GM12878 (cell line): ENCODE results near the gene C15orf61. TPM values are rescaled to one million over a fixed set of nuclear protein-coding genes. Genes with fewer than 3 reads are reported as not detected.

Source experiments
- ATAC-seq: fragments of 200-7000 bp; cut with Tn5 transposase; 3 replicates; pipeline ENCODE4 v1.9.1; 2020; ENCODE audit warnings: mild to moderate bottlenecking, moderate library complexity
- BruUV-seq: library from RNA; stranded (reverse); fragments of 400-500 nt; replicated peaks from 2 replicates; lab custom pipeline; 2021; lab: Mats Ljungman, UMichigan
- CTCF ChIA-PET: fragments of 300-600 bp; sonication (Branson Sonifier 250); formaldehyde crosslinking; extraction: SDS; loops from one replicate; lab custom pipeline; 2021; ENCODE audit warnings: inconsistent platforms; lab: Yijun Ruan, JAX
- POLR2A ChIA-PET: fragments of 350-600 bp; formaldehyde crosslinking; extraction: SDS; loops from one replicate; lab custom pipeline; 2021; ENCODE audit warnings: inconsistent platforms; lab: Charles Lee
- RAD21 ChIA-PET: fragments of 300-600 bp; sonication (Branson Sonifier 250); formaldehyde crosslinking; loops from one replicate; lab custom pipeline; 2023; ENCODE audit warnings: antibody characterized with exemption; ENCODE audit not compliant: unreplicated experiment; lab: Charles Lee
- SMC1A ChIA-PET: fragments of 300-600 bp; sonication (Branson Sonifier 250); formaldehyde crosslinking; loops from one replicate; lab custom pipeline; 2023; ENCODE audit not compliant: unreplicated experiment, uncharacterized antibody; lab: Charles Lee
- DNase-seq: peaks from one replicate; pipeline ENCODE4 v3.0.0-alpha.2; 2011; ENCODE audit warnings: low read depth, low spot score
- FAIRE-seq: peaks from 3 replicates; lab custom pipeline; 2011; peaks lifted over from hg19 to GRCh38; lab: Jason Lieb, UNC
- H2AFZ ChIP-seq: 2 replicates; pipeline ENCODE4 v1.6.0; 2011; ENCODE audit warnings: low read depth, low read length, control low read depth; ENCODE audit not compliant: control insufficient read depth
- H3K27ac ChIP-seq: 2 replicates; pipeline ENCODE4 v1.5.1; 2011; ENCODE audit warnings: control low read depth; ENCODE audit not compliant: control insufficient read depth, insufficient read depth
- H3K27me3 ChIP-seq, 2 experiments: replicated peaks in 1 of 2; 2 replicates each; pipeline versions ENCODE4 v1.6.0 to v1.6.1; 2011; ENCODE audit warnings: low read length in 1 of 2; ENCODE audit not compliant: control insufficient read depth in 2 of 2, insufficient read depth in 2 of 2
- H3K36me3 ChIP-seq, 2 experiments: 2 replicates each; pipeline ENCODE4 v1.5.1; 2011; ENCODE audit warnings: low read length in 1 of 2; ENCODE audit not compliant: control insufficient read depth in 2 of 2, insufficient read depth in 2 of 2
- H3K4me1 ChIP-seq: 2 replicates; pipeline ENCODE4 v1.6.1; 2011; ENCODE audit warnings: mild to moderate bottlenecking, low read length, moderate library complexity, mixed read lengths; ENCODE audit not compliant: control insufficient read depth, insufficient read depth
- H3K4me2 ChIP-seq: 2 replicates; pipeline ENCODE4 v1.6.0; 2011; ENCODE audit warnings: control low read depth; ENCODE audit not compliant: control insufficient read depth, insufficient read depth
- H3K4me3 ChIP-seq: fragments of 200-600 bp; sonication (generic); 2 replicates; pipeline ENCODE4 v1.5.1; 2016
- H3K79me2 ChIP-seq: 2 replicates; pipeline ENCODE4 v1.6.0; 2011; ENCODE audit warnings: low read length; ENCODE audit not compliant: control insufficient read depth, insufficient read depth
- H3K9ac ChIP-seq: 2 replicates; pipeline ENCODE4 v1.8.0; 2011; ENCODE audit warnings: low read length, control low read depth, mixed read lengths; ENCODE audit not compliant: control insufficient read depth, insufficient read depth
- H3K9me3 ChIP-seq: replicated peaks from 3 replicates; pipeline ENCODE4 v1.5.1; 2011; ENCODE audit warnings: mild to moderate bottlenecking, low read length; ENCODE audit not compliant: control insufficient read depth, insufficient read depth
- H4K20me1 ChIP-seq: 2 replicates; pipeline ENCODE4 v1.6.0; 2011; ENCODE audit not compliant: control insufficient read depth, insufficient read depth
- BHLHE40 ChIP-seq, 2 experiments: fragments of 450-650 bp in 1 of 2; IDR thresholded peaks; 2 replicates each; pipeline ENCODE4 v1.6.1; 2011 to 2017; ENCODE audit warnings: low read depth in 2 of 2, borderline replicate concordance in 1 of 2, improper control_type of control experiment in 1 of 2, low read length in 1 of 2, mild to moderate bottlenecking in 1 of 2
- CEBPZ ChIP-seq: fragments of 150-350 bp; IDR thresholded peaks from 2 replicates; pipeline ENCODE4 v1.6.1; 2016; ENCODE audit warnings: low read depth, low read length
- CHD1 ChIP-seq: IDR thresholded peaks from 2 replicates; pipeline ENCODE4 v1.6.1; 2012; ENCODE audit warnings: low read depth, low read length, improper control_type of control experiment
- FOXM1 ChIP-seq: IDR thresholded peaks from 2 replicates; pipeline ENCODE4 v1.6.1; 2012; ENCODE audit warnings: low read depth, mild to moderate bottlenecking, inconsistent platforms, low read length, moderate library complexity
- NBN ChIP-seq: fragments of 450-650 bp; IDR thresholded peaks from 2 replicates; pipeline ENCODE4 v1.6.1; 2016
- PML ChIP-seq: IDR thresholded peaks from 2 replicates; pipeline ENCODE4 v1.6.1; 2012; ENCODE audit warnings: low read length, inconsistent platforms
- RELB ChIP-seq: fragments of 450-650 bp; IDR thresholded peaks from 2 replicates; pipeline ENCODE4 v1.6.1; 2017; ENCODE audit warnings: low read depth, mild to moderate bottlenecking, moderate library complexity
- SMAD1 ChIP-seq: fragments of 450-650 bp; IDR thresholded peaks from 2 replicates; pipeline ENCODE4 v1.6.1; 2018; ENCODE audit warnings: mild to moderate bottlenecking, low read depth; ENCODE audit not compliant: partially characterized antibody
- SREBF2 ChIP-seq: IDR thresholded peaks from 2 replicates; pipeline ENCODE4 v1.6.1; 2012; ENCODE audit warnings: mild to moderate bottlenecking, low read length
- TBL1XR1 ChIP-seq: IDR thresholded peaks from 2 replicates; pipeline ENCODE4 v1.6.1; 2012; ENCODE audit warnings: low read depth, low read length, improper control_type of control experiment
- ZBTB11 ChIP-seq: fragments of 450-650 bp; formaldehyde crosslinking; IDR thresholded peaks from 2 replicates; pipeline ENCODE4 v1.5.0; 2022; ENCODE audit warnings: mild to moderate bottlenecking, missing genetic modification characterization
- ZZZ3 ChIP-seq: IDR thresholded peaks from 2 replicates; pipeline ENCODE4 v1.6.1; 2011; ENCODE audit warnings: low read depth; ENCODE audit not compliant: control insufficient read depth, insufficient read length
- WGBS: methylation state at CpG from one replicate; pipeline ENCODE4 v1.1.6; 2016; ENCODE audit warnings: low lambda C conversion rate; ENCODE audit not compliant: insufficient replicate concordance, insufficient coverage; ENCODE audit errors: missing lambda C conversion rate; 5-methylcytosine and 5-hydroxymethylcytosine counted together
- in situ Hi-C: fragments of 300-500 bp; cut with MboI; formaldehyde crosslinking; loops from 9 replicates; pipeline ENCODE4 v1.14.3; 2018; ENCODE audit warnings: mixed read lengths
- intact Hi-C: fragments of 100-400 bp; cut with micrococcal nuclease; formaldehyde crosslinking; loops from one replicate; pipeline ENCODE4 v1.14.2; 2022; ENCODE audit not compliant: unreplicated experiment
- polyA plus RNA-seq, 11 experiments: library from polyadenylated mRNA; depleted of rRNA in 4 of 11; unstranded in 6 of 11; stranded (reverse) in 5 of 11; fragments of >200 nt; fragmentation: Nextera tagmentation in 4 of 11; fragmentation: Illumina TruSeq in 1 of 11; extraction: Ambion mirVana in 4 of 11; extraction: Trizol in 1 of 11; gene quantifications; 1 replicate in 1 of 11; 2 replicates in 10 of 11; pipeline versions ENCODE4 v1.2.1 to v1.2.3, GENCODE V29; 2011 to 2016; ENCODE audit warnings: inconsistent platforms in 2 of 11, missing spikeins in 2 of 11, low read depth in 1 of 11
- total RNA-seq, 4 experiments: library from RNA; depleted of rRNA in 3 of 4; stranded (reverse); fragments of >200 nt in 3 of 4; fragmentation: Illumina TruSeq in 1 of 4; extraction: Trizol in 1 of 4; gene quantifications; 2 replicates each; pipeline versions ENCODE4 v1.2.1 to v1.2.3, GENCODE V29; 2013 to 2021

Gene C15orf61
- total and polyA plus RNA-seq, 10 of the 15 experiments (the other 5 are each of a cell fraction or from before 2014, with no cell fraction given), result 1.4 to 8.7 (median 4.3) TPM

GRCh38 chr15:67578020-67578600, 57.2 kb downstream of the C15orf61 start (continued):
- TF ChIP-seq BHLHE40 (IDR thresholded peaks at IDR 0.05; ENCODE audit: borderline replicate concordance in 1 of 2, low read depth in 2 of 2, low read length in 1 of 2), result no peak
- TF ChIP-seq PML, result no peak
- no peak for TF ChIP-seq RELB

- CTCF ChIA-PET, result no interaction called here
- BruUV-seq, result no TSS peak
- no peak for TF ChIP-seq NBN
- no peak for TF ChIP-seq SREBF2
- TF ChIP-seq FOXM1, result no peak
- no peak for TF ChIP-seq CEBPZ
- no peak for TF ChIP-seq CHD1
- no peak for TF ChIP-seq ZZZ3
- no peak for TF ChIP-seq TBL1XR1
- TF ChIP-seq SMAD1, result no peak
- no peak for TF ChIP-seq ZBTB11 (CRISPR knock-in tag)
These were observed 58.2 kb downstream of the C15orf61 start for GRCh38 chr15:67579164-67579563.

More at GRCh38 chr15:67579164-67579563, 58.2 kb downstream of the C15orf61 start:
- Histone ChIP-seq H3K27me3 (no peaks in the 10 kb centered on the region), H3K4me2 (no peak overlapping the region), H3K36me3 (no peaks in the 10 kb centered on the region), H3K9ac (no peak overlapping the region), H3K27ac (no peak overlapping the region), H3K4me3 (no peak overlapping the region), H4K20me1 (no peaks in the 10 kb centered on the region), H3K9me3 (no peaks in the 10 kb centered on the region), H2AFZ (no peak overlapping the region), H3K79me2 (no peaks in the 10 kb centered on the region), H3K4me1 (no peaks in the 10 kb centered on the region)
- in situ Hi-C loops, result no loop called here
- ATAC-seq (no peak), FAIRE-seq (no peak), DNase-seq (no peak)
- 100% methylated on average over 5 of the region's 5 CpGs for WGBS
- ChIA-PET SMC1A (interaction anchor here (1.0 to 1.2 kb wide), 2 partner anchors 9 to 41 kb away, joined by 4 read pairs; no protein-coding TSS in a partner anchor), RAD21 (interaction anchor here (1.1 kb wide), 1 partner anchor 8 kb away, joined by 3 read pairs; no protein-coding TSS in a partner anchor), POLR2A (no interaction called here)
- intact Hi-C loops, result no loop called here
